A673 (cell line): ENCODE measurements around the gene TPM3.

ENCODE experiments used
- CTCF ChIP-seq: fragments of 300-800, 200-600 bp; sonication (generic); conservative IDR thresholded peaks from 2 replicates; pipeline ENCODE4 v1.5.1; 2017; ENCODE audit warnings: low read depth, mild to moderate bottlenecking, antibody characterized with exemption, low read length, moderate library complexity, mixed read lengths
- EZH2 ChIP-seq: fragments of 200-600 bp; sonication (generic); IDR thresholded peaks from 2 replicates; pipeline ENCODE4 v1.6.1; 2017; ENCODE audit warnings: borderline replicate concordance, low read depth, mild to moderate bottlenecking, mixed read lengths, antibody characterized with exemption, low read length; ENCODE audit not compliant: poor library complexity, severe bottlenecking

GRCh38 chr1:154148807-154149206 lies 43.1 kb downstream of the TPM3 start:
- no peak for TF ChIP-seq CTCF
- TF ChIP-seq EZH2 = no peak
